ENCODE data around the gene SLC37A2.

The SLC37A2 gene

GRCh38 chr11:125129316-125129993 lies 66.3 kb downstream of the SLC37A2 start:
- no peak for DNase-seq (ENCODE audit: low spot score)
- in situ Hi-C loops (cut with MboI; ENCODE audit: low pct_unique_long_range_greater_than_20kb, low sequenced_read_pairs, unreplicated experiment): no loop called here
- TF ChIP-seq, protein P1, sequence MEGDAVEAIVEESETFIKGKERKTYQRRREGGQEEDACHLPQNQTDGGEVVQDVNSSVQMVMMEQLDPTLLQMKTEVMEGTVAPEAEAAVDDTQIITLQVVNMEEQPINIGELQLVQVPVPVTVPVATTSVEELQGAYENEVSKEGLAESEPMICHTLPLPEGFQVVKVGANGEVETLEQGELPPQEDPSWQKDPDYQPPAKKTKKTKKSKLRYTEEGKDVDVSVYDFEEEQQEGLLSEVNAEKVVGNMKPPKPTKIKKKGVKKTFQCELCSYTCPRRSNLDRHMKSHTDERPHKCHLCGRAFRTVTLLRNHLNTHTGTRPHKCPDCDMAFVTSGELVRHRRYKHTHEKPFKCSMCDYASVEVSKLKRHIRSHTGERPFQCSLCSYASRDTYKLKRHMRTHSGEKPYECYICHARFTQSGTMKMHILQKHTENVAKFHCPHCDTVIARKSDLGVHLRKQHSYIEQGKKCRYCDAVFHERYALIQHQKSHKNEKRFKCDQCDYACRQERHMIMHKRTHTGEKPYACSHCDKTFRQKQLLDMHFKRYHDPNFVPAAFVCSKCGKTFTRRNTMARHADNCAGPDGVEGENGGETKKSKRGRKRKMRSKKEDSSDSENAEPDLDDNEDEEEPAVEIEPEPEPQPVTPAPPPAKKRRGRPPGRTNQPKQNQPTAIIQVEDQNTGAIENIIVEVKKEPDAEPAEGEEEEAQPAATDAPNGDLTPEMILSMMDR (IDR thresholded peaks at IDR 0.05; ENCODE audit: extremely low read depth, insufficient read depth, missing control alignments): no peak

DNA sequence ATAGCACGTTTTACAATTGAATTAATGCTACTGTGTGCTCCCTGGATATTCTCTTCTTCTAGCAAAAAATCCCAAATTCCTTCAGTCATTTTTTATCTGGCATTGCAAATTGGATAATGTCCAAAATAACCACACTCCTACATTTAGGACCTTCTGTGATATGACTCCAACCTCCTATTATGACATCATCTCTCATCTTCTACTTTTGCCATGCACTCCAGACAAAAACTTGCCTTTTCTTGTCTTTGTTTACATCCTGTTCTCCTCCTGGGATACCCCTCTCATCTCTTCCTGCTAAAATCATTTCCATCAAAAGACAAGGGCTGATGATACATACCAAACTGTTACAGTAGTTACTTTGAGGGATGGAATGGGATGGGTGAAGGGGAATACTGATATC lies 69.0 kb downstream of the SLC37A2 start:
- no peak for DNase-seq (ENCODE audit: low spot score)
- TF ChIP-seq, protein P1 (IDR thresholded peaks at IDR 0.05; ENCODE audit: extremely low read depth, insufficient read depth, missing control alignments): no peak
- in situ Hi-C loops (cut with MboI; ENCODE audit: low pct_unique_long_range_greater_than_20kb, low sequenced_read_pairs, unreplicated experiment): no loop called here

DNA sequence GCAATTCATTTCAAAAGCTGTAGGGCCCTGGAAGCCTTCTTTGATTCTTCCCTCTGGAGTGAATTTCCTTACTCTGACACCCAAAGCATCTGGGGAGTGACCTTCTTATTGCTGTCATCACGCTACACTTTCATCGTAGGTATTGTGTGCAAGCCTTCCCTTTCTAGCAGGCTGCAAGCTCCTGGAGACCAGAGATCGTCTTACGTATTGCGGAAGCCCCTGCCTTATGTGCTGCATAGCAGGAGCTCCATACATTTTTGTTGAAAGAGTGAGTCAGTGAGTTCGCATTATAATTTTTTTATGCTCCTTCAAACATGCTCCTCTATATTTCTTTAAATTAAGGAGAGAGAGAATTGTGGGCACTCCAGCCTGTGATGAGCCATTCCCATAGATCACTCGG lies 69.5 kb downstream of the SLC37A2 start:
- DNase-seq (ENCODE audit: low spot score): no peak
- in situ Hi-C loops (cut with MboI; ENCODE audit: low pct_unique_long_range_greater_than_20kb, low sequenced_read_pairs, unreplicated experiment): no loop called here
- TF ChIP-seq, protein P1 (IDR thresholded peaks at IDR 0.05; ENCODE audit: extremely low read depth, insufficient read depth, missing control alignments): no peak

- in situ Hi-C loops (cut with MboI; ENCODE audit: low pct_unique_long_range_greater_than_20kb, low sequenced_read_pairs, unreplicated experiment): no loop called here
- TF ChIP-seq, protein P1 (IDR thresholded peaks at IDR 0.05; ENCODE audit: extremely low read depth, insufficient read depth, missing control alignments): no peak
- DNase-seq (ENCODE audit: low spot score): no peak
These were observed 72.9 kb downstream of the SLC37A2 start for GRCh38 chr11:125136001-125136400.

DNA sequence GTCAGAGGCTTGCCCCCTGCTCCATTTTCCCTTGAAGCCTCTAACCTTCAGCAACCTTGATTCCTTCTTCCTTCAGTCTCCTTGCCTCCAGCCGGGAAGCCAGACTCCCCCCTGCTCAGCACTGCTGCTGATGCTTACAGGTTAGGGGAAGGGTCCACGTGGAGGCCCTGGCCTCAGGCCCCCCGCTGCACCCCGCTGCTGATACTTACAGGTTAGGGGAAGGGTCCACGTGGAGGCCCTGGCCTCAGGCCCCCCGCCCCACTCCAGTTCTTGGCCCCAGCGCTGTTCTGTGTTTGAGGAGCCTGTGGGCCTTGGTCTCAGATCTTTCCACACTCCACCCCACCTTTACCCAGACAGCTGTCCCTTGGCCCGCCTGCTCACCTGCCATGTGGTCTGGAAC lies 75.9 kb downstream of the SLC37A2 start:
- TF ChIP-seq, protein P1 (IDR thresholded peaks at IDR 0.05; ENCODE audit: extremely low read depth, insufficient read depth, missing control alignments): no peak
- in situ Hi-C loops (cut with MboI; ENCODE audit: low pct_unique_long_range_greater_than_20kb, low sequenced_read_pairs, unreplicated experiment): no loop called here
- no peak for DNase-seq (ENCODE audit: low spot score)

DNA sequence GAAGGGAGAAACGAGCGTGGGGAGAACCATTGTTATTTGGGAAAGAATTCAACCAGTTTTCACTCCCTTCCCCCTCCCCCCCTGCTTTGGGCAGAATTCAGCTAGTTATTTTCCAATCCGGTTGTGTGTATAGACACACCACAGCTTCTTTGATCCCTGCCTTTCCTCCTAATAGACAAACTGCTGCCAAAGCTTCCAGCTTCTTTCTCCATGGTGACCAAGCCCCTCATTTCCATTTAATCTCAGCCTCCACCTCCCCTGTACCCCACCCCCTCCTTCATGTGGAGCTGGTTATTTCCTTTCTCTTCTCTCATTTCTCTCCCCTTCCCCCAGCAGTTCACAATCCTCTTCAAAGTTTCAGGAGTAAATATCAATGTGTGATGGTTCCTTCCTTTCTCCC lies 76.7 kb downstream of the SLC37A2 start:
- DNase-seq (ENCODE audit: low spot score): no peak
- in situ Hi-C loops (cut with MboI; ENCODE audit: low pct_unique_long_range_greater_than_20kb, low sequenced_read_pairs, unreplicated experiment): no loop called here
- TF ChIP-seq, protein P1 (IDR thresholded peaks at IDR 0.05; ENCODE audit: extremely low read depth, insufficient read depth, missing control alignments): no peak
